Amygdala (tissue), 56 donors: ENCODE data around the gene RNF115.
"Not testable (repeated sequence)": the region's sequence is repeated elsewhere in the genome, so short reads cannot be mapped to it uniquely, and the experiment has no call there.

ENCODE experiments used
- DNase-seq, 56 donors: peaks; one replicate each; lab custom pipeline; 2025; lab: John Stamatoyannopoulos, UW

Gene RNF115

DNA sequence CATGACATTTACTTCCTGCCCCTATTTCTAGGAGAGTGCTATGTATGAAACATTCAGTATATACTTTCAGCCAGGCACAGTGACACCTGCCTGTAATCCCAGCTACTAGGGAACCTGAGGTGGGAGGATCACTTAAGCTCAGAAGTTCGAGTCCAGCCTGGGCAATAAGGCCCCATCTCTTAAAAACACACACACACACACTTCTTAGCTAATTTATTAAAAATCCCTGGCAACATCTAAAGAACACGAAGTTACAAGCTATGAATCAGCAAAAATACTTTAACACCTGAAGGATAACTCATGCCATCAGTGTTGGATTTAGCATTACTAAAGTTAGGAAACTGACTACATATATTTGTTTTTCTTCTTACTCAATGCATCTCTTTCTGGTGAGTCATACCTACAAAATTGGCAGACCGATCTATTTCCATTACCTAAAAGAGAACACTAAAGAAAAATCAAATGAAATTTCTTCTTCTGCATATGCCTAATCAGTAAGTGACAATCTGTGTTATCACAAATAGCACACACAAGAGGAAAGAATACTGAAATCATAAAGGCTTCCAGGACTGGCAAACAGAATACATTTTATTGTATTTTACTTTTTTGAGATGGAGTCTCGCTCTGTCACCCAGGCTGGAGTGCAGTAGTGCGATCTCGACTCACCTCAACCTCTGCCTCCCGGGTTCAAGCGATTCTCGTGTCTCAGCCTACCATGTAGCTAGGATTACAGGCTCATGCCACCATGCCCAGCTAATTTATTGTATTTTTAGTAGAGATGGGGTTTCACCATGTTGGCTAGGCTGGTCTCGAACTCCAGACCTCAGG is 41.4 kb downstream of the RNF115 start:
- no peak for DNase-seq

GRCh38 chr1:145778146-145778540 is 45.8 kb downstream of the RNF115 start:
- DNase-seq = no peak

DNA sequence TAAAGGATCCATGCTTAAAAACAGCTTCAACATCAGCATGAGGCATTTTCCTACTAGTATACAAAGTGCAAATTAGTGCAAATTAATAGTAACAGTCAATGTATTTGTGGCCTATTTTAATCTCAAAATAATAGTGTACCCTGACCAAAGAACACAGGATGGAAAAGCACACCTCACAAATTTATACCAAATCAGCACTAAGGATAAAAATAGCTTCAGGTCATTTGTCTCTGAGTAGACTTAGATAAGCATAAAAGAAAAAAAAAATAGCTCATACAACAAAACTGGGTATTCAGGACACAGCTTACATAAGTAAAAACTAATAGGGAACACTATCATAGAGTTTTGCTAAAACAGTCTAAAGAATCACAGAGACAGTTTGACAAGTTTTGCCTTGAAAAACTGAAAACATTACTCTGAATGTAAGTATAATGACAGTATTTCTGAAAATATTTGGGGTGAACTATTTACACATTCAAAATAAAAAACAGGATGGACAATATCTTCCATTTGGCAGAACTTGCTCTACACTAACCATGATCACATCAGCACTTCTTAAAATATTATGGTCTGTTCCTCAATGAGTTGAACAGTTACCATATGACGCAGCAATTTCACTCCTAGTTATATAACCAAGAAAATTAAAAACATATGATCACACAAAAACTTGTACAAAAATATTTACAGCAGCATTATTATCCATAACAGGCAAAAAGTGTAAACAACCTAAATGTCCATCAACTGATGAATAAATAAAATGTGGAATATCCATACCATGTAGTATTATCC is 46.3 kb downstream of the RNF115 start:
- no peak for DNase-seq

- DNase-seq = no peak
Observed at GRCh38 chr1:145773423-145773822, 50.5 kb downstream of the RNF115 start.

- no peak for DNase-seq
Observed at GRCh38 chr1:145771056-145771455, 52.8 kb downstream of the RNF115 start.

DNA sequence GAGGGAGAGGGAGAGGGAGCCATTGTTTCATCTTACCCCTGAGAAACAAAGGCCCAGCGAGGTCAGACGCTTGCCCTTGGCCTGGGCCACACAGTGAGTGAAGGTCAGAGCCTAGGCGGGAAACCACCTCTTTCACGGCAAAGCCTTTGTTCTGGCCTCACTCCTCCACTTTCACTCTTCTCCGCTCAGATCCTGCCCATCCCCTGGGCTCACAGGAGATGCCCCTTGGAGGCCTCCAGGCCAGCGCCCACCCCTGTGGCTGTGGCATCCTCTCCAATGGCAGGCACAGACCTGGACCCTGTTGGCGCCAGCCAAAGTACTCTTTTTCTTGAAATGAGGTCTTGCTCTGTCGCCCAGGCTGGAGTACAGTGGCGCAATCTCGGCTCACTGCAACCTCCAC is 55.9 kb downstream of the RNF115 start:
- not testable (repeated sequence) for DNase-seq

GRCh38 chr1:145766926-145767325 is 57.0 kb downstream of the RNF115 start:
- not testable (repeated sequence) for DNase-seq

- DNase-seq = not testable (repeated sequence)
Observed at GRCh38 chr1:145765585-145766360, 58.1 kb downstream of the RNF115 start.

GRCh38 chr1:145765127-145765526 is 58.8 kb downstream of the RNF115 start:
- not testable (repeated sequence) for DNase-seq

GRCh38 chr1:145764231-145764940 is 59.5 kb downstream of the RNF115 start:
- DNase-seq = not testable (repeated sequence)

DNA sequence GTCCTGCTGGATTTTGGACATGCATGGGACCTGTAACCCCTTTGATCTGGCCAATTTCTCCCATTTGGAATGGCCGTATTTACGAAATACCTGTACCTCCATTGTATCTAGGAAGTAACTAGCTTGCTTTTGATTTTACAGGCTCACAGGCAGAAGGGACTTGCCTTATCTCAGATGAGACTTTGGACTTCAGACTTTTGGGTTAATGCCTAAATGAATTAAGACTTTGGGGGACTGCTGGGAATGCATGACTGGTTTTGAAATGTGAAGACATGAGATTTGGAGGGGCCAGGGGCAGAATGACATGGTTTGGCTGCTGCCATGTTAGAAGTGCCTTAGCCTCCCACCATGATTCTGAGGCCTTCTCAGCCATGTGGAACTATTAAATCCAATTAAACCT is 61.9 kb downstream of the RNF115 start:
- not testable (repeated sequence) for DNase-seq

- DNase-seq = not testable (repeated sequence)
Observed at GRCh38 chr1:145761498-145761897, 62.4 kb downstream of the RNF115 start.

- not testable (repeated sequence) for DNase-seq
Observed at GRCh38 chr1:145760395-145760949, 63.4 kb downstream of the RNF115 start.

DNA sequence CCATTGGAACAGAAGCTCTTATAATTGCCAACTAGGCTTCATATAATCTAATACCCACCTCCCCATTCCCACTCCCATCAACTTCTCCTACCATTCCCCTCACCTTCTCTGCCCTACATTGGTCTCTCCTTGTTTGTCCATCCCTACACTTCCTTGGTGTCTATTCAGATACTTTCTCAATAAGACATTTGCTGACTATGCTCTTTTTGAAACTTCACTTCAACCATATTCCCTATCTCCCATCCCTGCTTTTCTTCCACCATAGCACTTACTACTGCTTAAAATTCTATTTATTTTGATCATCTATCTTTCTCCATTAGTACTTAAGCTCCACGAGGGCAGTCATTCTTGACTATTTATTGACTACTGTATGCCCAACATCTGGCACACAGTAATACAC is 64.2 kb downstream of the RNF115 start:
- no peak for DNase-seq

- no peak for DNase-seq
Observed at GRCh38 chr1:145758575-145758974, 65.3 kb downstream of the RNF115 start.

- no peak for DNase-seq
Observed at GRCh38 chr1:145758116-145758515, 65.8 kb downstream of the RNF115 start.

DNA sequence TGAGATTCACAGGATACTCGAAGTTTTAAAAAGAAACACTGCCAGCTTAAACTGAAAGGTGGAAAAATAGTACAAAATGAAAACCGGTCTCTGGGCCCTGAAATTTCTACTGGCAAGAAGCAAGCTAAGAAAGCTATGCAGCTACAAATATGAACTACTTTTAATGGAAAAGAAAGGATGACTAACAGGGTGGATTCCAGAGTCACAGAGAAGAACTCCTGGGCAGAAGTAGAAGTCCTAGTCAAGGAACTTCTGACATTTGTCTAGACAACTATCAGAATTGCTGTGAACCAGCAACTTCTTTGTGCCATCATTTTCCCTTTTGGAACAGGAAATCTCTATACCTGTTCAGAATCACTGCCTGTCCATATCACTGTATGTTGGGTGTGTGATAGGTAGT is 66.5 kb downstream of the RNF115 start:
- no peak for DNase-seq

DNA sequence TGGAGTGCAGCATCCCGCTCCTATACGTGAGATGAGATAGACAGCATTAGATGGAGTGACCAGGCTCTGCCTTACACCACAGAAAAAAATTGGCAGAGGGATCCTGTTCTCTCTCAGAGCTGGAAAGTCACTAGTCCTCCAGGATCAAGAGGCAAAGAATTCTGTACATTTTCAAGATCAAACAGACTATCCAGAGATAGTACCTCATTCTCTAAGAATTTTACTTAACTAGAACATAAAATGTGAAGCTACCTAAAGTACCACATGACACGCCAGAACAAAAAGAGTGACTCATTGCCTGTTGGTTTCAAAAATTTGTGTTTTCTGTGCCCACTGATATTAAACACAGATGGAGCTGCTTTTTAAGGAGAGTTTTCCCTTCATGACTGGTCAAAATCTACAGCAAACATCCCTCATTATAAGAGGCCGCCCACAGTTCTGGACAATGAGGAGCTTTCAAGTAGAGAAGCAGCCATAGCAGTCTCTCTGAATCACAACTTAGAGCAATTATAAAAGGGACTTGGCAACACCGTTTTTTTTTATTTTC is 72.3 kb downstream of the RNF115 start:
- peak in 28 of 56 donors; percentile 1 to 56 (median 20) for DNase-seq

GRCh38 chr1:145750426-145750825 is 73.5 kb downstream of the RNF115 start:
- no peak for DNase-seq
